H7 (cell line): ENCODE data around the gene AGR3. TPM values are rescaled to one million over a fixed set of nuclear protein-coding genes. Genes with fewer than 3 reads are reported as not detected.
A peak's percentile ranks its signal among the peaks of the same experiment; 100 is the strongest.
"Not testable (repeated sequence)": the region's sequence is repeated elsewhere in the genome, so short reads cannot be mapped to it uniquely, and the experiment has no call there.

Source experiments
- DNase-seq: peaks from one replicate; pipeline ENCODE4 v3.0.0; 2012
- H3K27me3 ChIP-seq: 2 replicates; pipeline ENCODE4 v1.6.0; 2011; ENCODE audit warnings: mild to moderate bottlenecking, low read length; ENCODE audit not compliant: control insufficient read depth, insufficient read depth
- H3K36me3 ChIP-seq: replicated peaks from 2 replicates; pipeline ENCODE4 v1.5.1; 2011; ENCODE audit warnings: low read length; ENCODE audit not compliant: control insufficient read depth, insufficient read depth
- H3K4me3 ChIP-seq: 2 replicates; pipeline ENCODE4 v1.5.1; 2011; ENCODE audit warnings: low read depth, mild to moderate bottlenecking, control low read depth, low read length, moderate library complexity; ENCODE audit not compliant: insufficient read depth
- total RNA-seq: library from RNA; depleted of rRNA; stranded (reverse); fragments of >200 nt; shearing (Covaris generic); gene quantifications from 2 replicates; pipeline ENCODE4 v1.2.3, GENCODE V29; 2014

AGR3 gene
- total RNA-seq, 1 experiment from 2014 or later: not detected

- Histone ChIP-seq H3K36me3 (no peaks in the 10 kb centered on the region), H3K4me3 (no peak overlapping the region), H3K27me3 (no peaks in the 10 kb centered on the region)
- DNase-seq: no peak
These were observed 14.5 kb downstream of the AGR3 start for GRCh38 chr7:16867328-16867727.

DNA sequence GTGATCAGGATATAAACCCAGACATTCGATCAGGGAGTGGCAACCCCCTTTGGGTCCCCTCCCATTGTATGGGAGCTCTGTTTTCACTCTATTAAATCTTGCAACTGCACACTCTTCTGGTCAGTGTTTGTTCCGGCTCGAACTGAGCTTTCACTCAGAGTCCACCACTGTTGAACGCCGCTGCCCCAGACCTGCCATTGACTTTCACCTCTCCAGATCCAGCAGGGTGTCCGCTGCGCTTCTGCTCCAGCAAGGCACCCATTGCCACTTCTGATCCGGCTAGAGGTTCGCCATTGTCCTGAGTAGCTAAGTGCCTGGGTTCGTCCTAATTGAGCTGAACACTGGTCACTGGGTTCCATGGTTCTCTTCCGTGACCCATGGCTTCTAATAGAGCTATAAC is 28.6 kb downstream of the AGR3 start:
- H3K27me3 ChIP-seq, H3K4me3 ChIP-seq, H3K36me3 ChIP-seq, DNase-seq: not testable (repeated sequence)

- DNase-seq: no peak
- H3K4me3 ChIP-seq: no peak overlapping the region
- no peaks in the 10 kb centered on the region for H3K36me3 ChIP-seq
- no peaks in the 10 kb centered on the region for H3K27me3 ChIP-seq
These were observed 30.0 kb downstream of the AGR3 start for GRCh38 chr7:16851829-16852228.

- DNase-seq: peak; percentile 25
- Histone ChIP-seq H3K4me3 (no peak overlapping the region), H3K27me3 (no peaks in the 10 kb centered on the region), H3K36me3 (no peaks in the 10 kb centered on the region)
These were observed 30.9 kb downstream of the AGR3 start for GRCh38 chr7:16850614-16851466.

DNA sequence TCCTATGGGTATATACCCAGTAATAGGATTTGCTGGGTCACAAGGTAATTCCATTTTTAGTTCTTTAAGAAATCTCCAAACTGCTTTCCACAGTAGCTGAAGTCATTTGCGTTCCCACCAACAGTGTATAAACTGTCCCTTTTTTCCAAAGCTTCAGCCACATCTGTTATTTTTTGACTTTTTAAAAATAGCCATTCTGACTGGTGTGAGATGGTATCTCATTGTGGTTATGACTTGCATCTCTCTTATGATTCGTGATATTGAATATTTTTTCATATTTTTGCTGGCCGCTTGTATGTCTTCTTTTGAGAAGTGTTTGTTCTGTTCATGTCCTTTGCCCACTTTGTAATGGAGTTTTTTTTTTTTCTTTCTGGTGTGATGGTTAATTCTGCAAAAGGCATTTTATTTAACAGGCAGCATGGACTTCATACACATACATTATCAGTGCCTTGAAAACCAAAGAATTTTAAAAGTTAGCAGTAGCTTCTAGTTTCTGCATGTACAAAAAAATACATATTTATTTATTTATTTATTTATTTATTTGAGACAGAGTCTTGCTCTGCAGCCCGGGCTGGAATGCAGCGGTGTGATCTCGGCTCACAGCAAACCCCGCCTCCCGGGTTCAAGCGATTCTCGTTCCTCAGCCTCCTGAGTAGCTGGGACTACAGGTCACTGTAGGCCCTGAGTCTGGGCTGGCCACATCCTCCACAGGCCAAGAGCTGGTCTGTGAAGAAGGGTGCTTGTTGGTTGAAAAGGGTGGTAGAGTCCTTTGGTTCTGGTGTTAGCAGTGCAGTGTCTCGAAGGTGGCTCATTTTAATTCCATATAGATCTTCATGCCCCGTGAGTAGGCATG is 32.3 kb downstream of the AGR3 start:
- Histone ChIP-seq H3K27me3 (no peaks in the 10 kb centered on the region), H3K36me3 (no peaks in the 10 kb centered on the region), H3K4me3 (no peak overlapping the region)
- no peak for DNase-seq

DNA sequence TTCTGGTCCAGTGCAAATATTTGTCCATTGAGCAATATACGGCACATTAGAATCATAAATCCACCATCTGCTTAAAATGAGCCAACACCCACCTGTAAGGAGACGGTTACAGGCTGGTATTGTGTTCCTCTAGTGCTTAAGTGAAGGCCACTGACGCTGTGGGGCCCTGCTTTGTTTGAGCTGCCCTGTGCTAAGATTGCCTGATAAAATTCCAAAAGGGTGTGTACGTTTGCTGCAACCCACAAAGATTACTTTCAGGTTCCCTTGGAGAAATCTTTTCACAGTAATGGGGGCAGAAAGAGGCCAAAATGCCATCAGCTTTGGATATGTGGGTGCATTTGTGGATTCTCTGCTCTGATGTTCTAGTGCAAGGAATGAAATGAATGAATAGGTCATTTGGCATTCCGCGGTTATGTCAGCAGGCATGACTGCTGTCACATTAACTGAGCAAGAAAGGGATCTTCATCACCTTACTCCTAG is 34.4 kb downstream of the AGR3 start:
- Histone ChIP-seq H3K27me3 (no peaks in the 10 kb centered on the region), H3K36me3 (no peaks in the 10 kb centered on the region), H3K4me3 (no peak overlapping the region)
- no peak for DNase-seq

GRCh38 chr7:16846601-16847165 is 35.1 kb downstream of the AGR3 start:
- no peaks in the 10 kb centered on the region for H3K36me3 ChIP-seq
- H3K4me3 ChIP-seq: no peak overlapping the region
- DNase-seq: no peak
- H3K27me3 ChIP-seq: no peaks in the 10 kb centered on the region

GRCh38 chr7:16845746-16846145 is 36.0 kb downstream of the AGR3 start:
- DNase-seq: no peak
- H3K4me3 ChIP-seq: no peak overlapping the region
- no peaks in the 10 kb centered on the region for H3K27me3 ChIP-seq
- H3K36me3 ChIP-seq: no peaks in the 10 kb centered on the region

GRCh38 chr7:16841681-16842080 is 40.1 kb downstream of the AGR3 start:
- no peak for DNase-seq
- Histone ChIP-seq H3K4me3 (no peak overlapping the region), H3K27me3 (no peaks in the 10 kb centered on the region), H3K36me3 (no peaks in the 10 kb centered on the region)

GRCh38 chr7:16840094-16840493 is 41.7 kb downstream of the AGR3 start:
- DNase-seq: no peak
- Histone ChIP-seq H3K36me3 (no peaks in the 10 kb centered on the region), H3K27me3 (no peaks in the 10 kb centered on the region), H3K4me3 (no peak overlapping the region)

DNA sequence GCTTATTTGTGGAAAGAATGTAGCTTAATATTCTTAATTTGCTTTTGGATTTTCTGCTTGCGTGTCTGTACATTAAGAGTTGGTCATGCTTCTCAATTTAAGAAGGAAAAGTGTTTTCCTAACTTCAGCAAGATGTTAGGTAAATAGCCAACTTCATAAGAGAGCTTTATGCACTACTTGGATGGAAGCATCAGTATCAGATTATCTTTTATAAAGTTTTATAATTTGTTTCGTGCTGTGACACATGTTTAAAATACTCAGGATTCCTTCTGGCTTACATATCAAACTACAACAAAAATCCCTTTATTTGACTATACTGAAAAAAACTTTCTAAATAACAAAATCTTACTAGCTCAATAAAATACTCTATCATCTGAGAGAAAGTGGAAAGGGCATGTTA is 42.1 kb downstream of the AGR3 start:
- Histone ChIP-seq H3K27me3 (no peaks in the 10 kb centered on the region), H3K4me3 (no peak overlapping the region)
- DNase-seq: no peak

DNA sequence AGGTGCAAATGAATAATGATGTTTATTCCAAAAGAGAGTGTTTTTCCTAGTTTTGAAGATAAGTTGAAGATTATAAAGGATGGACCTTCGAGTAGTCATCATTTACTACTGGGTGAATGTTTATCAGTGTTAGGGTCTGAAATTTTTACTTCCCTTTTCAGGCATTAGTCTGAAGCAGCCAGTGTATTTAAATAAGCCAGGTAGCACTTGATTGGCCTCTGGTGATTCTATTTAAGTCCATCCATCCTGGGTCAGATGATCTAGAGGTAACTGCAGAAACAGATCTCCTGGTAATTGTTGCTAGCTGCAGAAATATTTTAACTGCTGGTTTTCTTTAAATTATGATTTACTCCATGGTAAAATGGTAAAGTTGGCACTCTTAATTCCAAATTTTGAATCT is 42.9 kb downstream of the AGR3 start:
- Histone ChIP-seq H3K36me3 (no peaks in the 10 kb centered on the region), H3K4me3 (no peak overlapping the region), H3K27me3 (no peaks in the 10 kb centered on the region)
- no peak for DNase-seq

More for the DNA sequence above, 42.1 kb downstream of the AGR3 start:
- H3K36me3 ChIP-seq: no peaks in the 10 kb centered on the region

DNA sequence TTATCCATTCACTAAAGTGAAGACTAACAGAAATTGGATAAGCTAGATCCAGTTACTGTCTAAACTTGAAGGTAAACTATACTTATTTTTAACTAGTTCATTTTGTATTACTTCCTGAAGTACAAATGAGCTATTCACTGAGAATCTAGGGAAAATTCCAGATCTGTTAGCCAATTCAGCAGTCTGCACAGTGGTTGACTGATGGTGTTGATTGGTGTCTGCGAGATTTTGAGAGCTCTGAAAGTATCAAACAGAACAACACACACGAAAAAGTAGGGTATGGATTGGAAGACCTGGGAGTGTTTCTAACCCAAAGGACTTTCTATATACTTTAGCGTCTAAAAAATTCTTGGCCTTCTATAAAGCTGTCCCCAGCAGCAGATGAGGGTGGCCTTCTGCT is 43.4 kb downstream of the AGR3 start:
- no peak for DNase-seq
- no peaks in the 10 kb centered on the region for H3K36me3 ChIP-seq
- H3K4me3 ChIP-seq: no peak overlapping the region
- H3K27me3 ChIP-seq: no peaks in the 10 kb centered on the region

- no peak for DNase-seq
- H3K27me3 ChIP-seq: no peaks in the 10 kb centered on the region
- no peaks in the 10 kb centered on the region for H3K36me3 ChIP-seq
- no peak overlapping the region for H3K4me3 ChIP-seq
These were observed 45.3 kb downstream of the AGR3 start for GRCh38 chr7:16836481-16836880.

DNA sequence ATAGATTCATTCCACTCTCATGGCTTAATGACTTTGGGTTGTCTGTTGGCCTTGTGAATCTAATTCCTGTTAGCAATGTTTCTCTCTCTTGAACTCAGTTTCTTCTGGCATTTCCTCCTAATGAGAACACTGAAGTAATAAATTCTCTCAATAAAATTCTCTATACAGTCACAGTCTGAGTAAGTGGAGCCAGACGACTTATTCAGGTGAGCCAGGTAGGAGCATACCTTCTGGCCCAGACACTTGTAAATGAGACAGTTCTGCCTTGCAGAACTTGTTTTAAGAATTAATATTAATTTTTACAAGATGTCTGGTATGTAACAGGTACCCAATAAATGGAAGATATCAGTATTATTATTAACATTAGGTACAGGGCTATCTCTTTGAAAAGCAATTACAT is 48.4 kb downstream of the AGR3 start:
- Histone ChIP-seq H3K36me3 (no peaks in the 10 kb centered on the region), H3K27me3 (no peaks in the 10 kb centered on the region), H3K4me3 (no peak overlapping the region)
- no peak for DNase-seq
